GM12878 (cell line): Measurements from ENCODE around the gene PLS1. TPM values are rescaled to one million over a fixed set of nuclear protein-coding genes. Genes with fewer than 3 reads are reported as not detected.

Experiments
- ATAC-seq: fragments of 200-7000 bp; cut with Tn5 transposase; 3 replicates; pipeline ENCODE4 v1.9.1; 2020; ENCODE audit warnings: mild to moderate bottlenecking, moderate library complexity
- BruUV-seq: library from RNA; stranded (reverse); fragments of 400-500 nt; replicated peaks from 2 replicates; lab custom pipeline; 2021; lab: Mats Ljungman, UMichigan
- CTCF ChIA-PET: fragments of 300-600 bp; sonication (Branson Sonifier 250); formaldehyde crosslinking; extraction: SDS; loops from one replicate; lab custom pipeline; 2021; ENCODE audit warnings: inconsistent platforms; lab: Yijun Ruan, JAX
- POLR2A ChIA-PET: fragments of 350-600 bp; formaldehyde crosslinking; extraction: SDS; loops from one replicate; lab custom pipeline; 2021; ENCODE audit warnings: inconsistent platforms; lab: Charles Lee
- RAD21 ChIA-PET: fragments of 300-600 bp; sonication (Branson Sonifier 250); formaldehyde crosslinking; loops from one replicate; lab custom pipeline; 2023; ENCODE audit warnings: antibody characterized with exemption; ENCODE audit not compliant: unreplicated experiment; lab: Charles Lee
- SMC1A ChIA-PET: fragments of 300-600 bp; sonication (Branson Sonifier 250); formaldehyde crosslinking; loops from one replicate; lab custom pipeline; 2023; ENCODE audit not compliant: unreplicated experiment, uncharacterized antibody; lab: Charles Lee
- DNase-seq: peaks from one replicate; pipeline ENCODE4 v3.0.0-alpha.2; 2011; ENCODE audit warnings: low read depth, low spot score
- FAIRE-seq: peaks from 3 replicates; lab custom pipeline; 2011; peaks lifted over from hg19 to GRCh38; lab: Jason Lieb, UNC
- H2AFZ ChIP-seq: 2 replicates; pipeline ENCODE4 v1.6.0; 2011; ENCODE audit warnings: low read depth, low read length, control low read depth; ENCODE audit not compliant: control insufficient read depth
- H3K27ac ChIP-seq: 2 replicates; pipeline ENCODE4 v1.5.1; 2011; ENCODE audit warnings: control low read depth; ENCODE audit not compliant: control insufficient read depth, insufficient read depth
- H3K27me3 ChIP-seq, 2 experiments: replicated peaks in 1 of 2; 2 replicates each; pipeline versions ENCODE4 v1.6.0 to v1.6.1; 2011; ENCODE audit warnings: low read length in 1 of 2; ENCODE audit not compliant: control insufficient read depth in 2 of 2, insufficient read depth in 2 of 2
- H3K36me3 ChIP-seq, 2 experiments: 2 replicates each; pipeline ENCODE4 v1.5.1; 2011; ENCODE audit warnings: low read length in 1 of 2; ENCODE audit not compliant: control insufficient read depth in 2 of 2, insufficient read depth in 2 of 2
- H3K4me1 ChIP-seq: 2 replicates; pipeline ENCODE4 v1.6.1; 2011; ENCODE audit warnings: mild to moderate bottlenecking, low read length, moderate library complexity, mixed read lengths; ENCODE audit not compliant: control insufficient read depth, insufficient read depth
- H3K4me2 ChIP-seq: 2 replicates; pipeline ENCODE4 v1.6.0; 2011; ENCODE audit warnings: control low read depth; ENCODE audit not compliant: control insufficient read depth, insufficient read depth
- H3K4me3 ChIP-seq: fragments of 200-600 bp; sonication (generic); 2 replicates; pipeline ENCODE4 v1.5.1; 2016
- H3K79me2 ChIP-seq: 2 replicates; pipeline ENCODE4 v1.6.0; 2011; ENCODE audit warnings: low read length; ENCODE audit not compliant: control insufficient read depth, insufficient read depth
- H3K9ac ChIP-seq: 2 replicates; pipeline ENCODE4 v1.8.0; 2011; ENCODE audit warnings: low read length, control low read depth, mixed read lengths; ENCODE audit not compliant: control insufficient read depth, insufficient read depth
- H3K9me3 ChIP-seq: replicated peaks from 3 replicates; pipeline ENCODE4 v1.5.1; 2011; ENCODE audit warnings: mild to moderate bottlenecking, low read length; ENCODE audit not compliant: control insufficient read depth, insufficient read depth
- H4K20me1 ChIP-seq: 2 replicates; pipeline ENCODE4 v1.6.0; 2011; ENCODE audit not compliant: control insufficient read depth, insufficient read depth
- BCLAF1 ChIP-seq: fragments of 450-650 bp; IDR thresholded peaks from 2 replicates; pipeline ENCODE4 v1.6.1; 2017; ENCODE audit warnings: antibody characterized with exemption, mild to moderate bottlenecking, moderate library complexity
- CHD1 ChIP-seq: IDR thresholded peaks from 2 replicates; pipeline ENCODE4 v1.6.1; 2012; ENCODE audit warnings: low read depth, low read length, improper control_type of control experiment
- EZH2 ChIP-seq: IDR thresholded peaks from 2 replicates; pipeline ENCODE4 v1.6.1; 2012; ENCODE audit warnings: low read depth, mild to moderate bottlenecking, control low read depth, inconsistent platforms, low read length, borderline replicate concordance; ENCODE audit not compliant: control insufficient read depth
- HDAC6 ChIP-seq: fragments of 200-600 bp; sonication (generic); IDR thresholded peaks from one replicate; pipeline ENCODE4 v1.8.0; 2017; ENCODE audit warnings: antibody characterized with exemption; ENCODE audit not compliant: unreplicated experiment
- MYB ChIP-seq: fragments of 150-350 bp; IDR thresholded peaks from 2 replicates; pipeline ENCODE4 v1.6.1; 2014; ENCODE audit warnings: mild to moderate bottlenecking, low read depth, low read length, borderline replicate concordance
- RCOR1 ChIP-seq: conservative IDR thresholded peaks from 2 replicates; pipeline ENCODE4 v1.6.1; 2012; ENCODE audit warnings: low read depth, low read length, improper control_type of control experiment
- TCF3 ChIP-seq: IDR thresholded peaks from 2 replicates; pipeline ENCODE4 v1.6.1; 2012; ENCODE audit warnings: low read depth, mild to moderate bottlenecking, low read length, borderline replicate concordance; ENCODE audit not compliant: insufficient read depth
- ZNF622 ChIP-seq: fragments of 450-650 bp; IDR thresholded peaks from 2 replicates; pipeline ENCODE4 v1.6.1; 2017; ENCODE audit warnings: mild to moderate bottlenecking, inconsistent platforms
- ZNF687 ChIP-seq: fragments of 450-650 bp; IDR thresholded peaks from 2 replicates; pipeline ENCODE4 v1.6.1; 2017; ENCODE audit warnings: mild to moderate bottlenecking, moderate library complexity
- WGBS: methylation state at CpG from one replicate; pipeline ENCODE4 v1.1.6; 2016; ENCODE audit warnings: low lambda C conversion rate; ENCODE audit not compliant: insufficient replicate concordance, insufficient coverage; ENCODE audit errors: missing lambda C conversion rate; 5-methylcytosine and 5-hydroxymethylcytosine counted together
- in situ Hi-C: fragments of 300-500 bp; cut with MboI; formaldehyde crosslinking; loops from 9 replicates; pipeline ENCODE4 v1.14.3; 2018; ENCODE audit warnings: mixed read lengths
- intact Hi-C: fragments of 100-400 bp; cut with micrococcal nuclease; formaldehyde crosslinking; loops from one replicate; pipeline ENCODE4 v1.14.2; 2022; ENCODE audit not compliant: unreplicated experiment
- polyA plus RNA-seq, 11 experiments: library from polyadenylated mRNA; depleted of rRNA in 4 of 11; unstranded in 6 of 11; stranded (reverse) in 5 of 11; fragments of >200 nt; fragmentation: Nextera tagmentation in 4 of 11; fragmentation: Illumina TruSeq in 1 of 11; extraction: Ambion mirVana in 4 of 11; extraction: Trizol in 1 of 11; gene quantifications; 1 replicate in 1 of 11; 2 replicates in 10 of 11; pipeline versions ENCODE4 v1.2.1 to v1.2.3, GENCODE V29; 2011 to 2016; ENCODE audit warnings: inconsistent platforms in 2 of 11, missing spikeins in 2 of 11, low read depth in 1 of 11
- total RNA-seq, 4 experiments: library from RNA; depleted of rRNA in 3 of 4; stranded (reverse); fragments of >200 nt in 3 of 4; fragmentation: Illumina TruSeq in 1 of 4; extraction: Trizol in 1 of 4; gene quantifications; 2 replicates each; pipeline versions ENCODE4 v1.2.1 to v1.2.3, GENCODE V29; 2013 to 2021

Gene PLS1
- total and polyA plus RNA-seq, 10 of the 15 experiments (the other 5 are each of a cell fraction or from before 2014, with no cell fraction given), result 0.59 to 11.7 (median 1.7) TPM

GRCh38 chr3:142578329-142579223, 17.6 kb upstream of the PLS1 start, which contains the start of gene ATR (continued):
- TF ChIP-seq ZNF687, result peak; percentile 80
- TF ChIP-seq RCOR1, result 0 out of 2 replicates have a peak, but pooled peaks have one; percentile 35
- TF ChIP-seq HDAC6, result no peak

- POLR2A ChIA-PET, result interaction anchor here (1.5 kb wide), 1 partner anchor 422 kb away, joined by 5 read pairs; no protein-coding TSS in a partner anchor
- Histone ChIP-seq H3K4me3 (no peak overlapping the region), H3K27me3 (no peaks in the 10 kb centered on the region), H4K20me1 (no peaks in the 10 kb centered on the region), H3K36me3 (no peaks in the 10 kb centered on the region), H3K27ac (no peak overlapping the region), H3K79me2 (peaks cover 35% of the 10 kb centered on the region), H3K4me1 (no peaks in the 10 kb centered on the region), H3K9ac (no peak overlapping the region), H2AFZ (no peak overlapping the region), H3K4me2 (no peak overlapping the region), H3K9me3 (no peaks in the 10 kb centered on the region)
- FAIRE-seq (no peak), ATAC-seq (no peak), DNase-seq (no peak)
- WGBS, result 100% methylated on average over 1 of the region's 1 CpG
- no TSS peak for BruUV-seq
- RAD21 ChIA-PET, result interaction anchor here (0.6 kb wide), 1 partner anchor 9 kb away, joined by 3 read pairs; no protein-coding TSS in a partner anchor
- SMC1A ChIA-PET, result interaction anchor here (0.7 to 1.0 kb wide), 2 partner anchors 421 to 1156 kb away, joined by 3 to 4 read pairs; partner anchors contain the start of gene U2SURP
- intact Hi-C loops (loop anchor here (10.0 kb wide), 1 partner anchor 325 kb away; no protein-coding TSS in a partner anchor), in situ Hi-C loops (no loop called here)
- CTCF ChIA-PET, result interaction anchor here (1.7 kb wide), 1 partner anchor 9 kb away, joined by 6 read pairs; no protein-coding TSS in a partner anchor
- TF ChIP-seq BCLAF1 (no peak), ZNF622 (no peak), MYB (no peak), EZH2 (no peak), TCF3 (no peak), CHD1 (no peak)
Observed at GRCh38 chr3:142580061-142580423, 16.2 kb upstream of the PLS1 start.
